Tibial artery (tissue), 4 donors: Measurements from ENCODE around the gene SCUBE1.
"Not testable (repeated sequence)": the region's sequence is repeated elsewhere in the genome, so short reads cannot be mapped to it uniquely, and the experiment has no call there.

Experiments used
- DNase-seq, 2 donors: peaks; one replicate each; pipeline ENCODE4 v3.0.0-alpha.2; 2019
- H3K27ac ChIP-seq, 2 donors: fragments of 200-600 bp; sonication (generic) in 1 of 2; 1 replicate in 1 of 2; 2 replicates in 1 of 2; pipeline ENCODE4 v1.5.1; 2018 to 2019; ENCODE audit warnings: mild to moderate bottlenecking in 1 of 2
- H3K27me3 ChIP-seq, 2 donors: fragments of 200-600 bp; sonication (generic) in 1 of 2; one replicate each; pipeline versions ENCODE4 v1.5.1 to v1.6.0; 2016 to 2019
- H3K36me3 ChIP-seq, 3 donors: fragments of 200-600 bp; sonication (generic) in 2 of 3; one replicate each; pipeline ENCODE4 v1.5.1; 2016 to 2019; ENCODE audit warnings: mild to moderate bottlenecking in 2 of 3
- H3K4me1 ChIP-seq, 4 donors: fragments of 200-600 bp; sonication (generic) in 2 of 4; 1 replicate in 3 of 4; 2 replicates in 1 of 4; pipeline ENCODE4 v1.5.1; 2016 to 2019
- H3K4me3 ChIP-seq, 2 donors: fragments of 200-600 bp; sonication (generic) in 1 of 2; 1 replicate in 1 of 2; 2 replicates in 1 of 2; pipeline ENCODE4 v1.5.1; 2018 to 2019; ENCODE audit warnings: mild to moderate bottlenecking in 2 of 2
- H3K9me3 ChIP-seq, 3 donors: fragments of 200-600 bp; sonication (generic) in 1 of 3; one replicate each; pipeline ENCODE4 v1.5.1; 2016 to 2019
- CTCF ChIP-seq, 2 experiments: fragments of 200-600 bp in 1 of 2; fragments of 450-650 bp in 1 of 2; IDR thresholded peaks; one replicate each; pipeline ENCODE4 v1.5.1; 2017 to 2019; ENCODE audit warnings: antibody characterized with exemption in 2 of 2, mild to moderate bottlenecking in 1 of 2, moderate library complexity in 1 of 2
- intact Hi-C: fragments of 100-400 bp; cut with DNase I; formaldehyde crosslinking; loops from one replicate; pipeline ENCODE4 v1.15.0; 2023; ENCODE audit warnings: low total_unique reads

The SCUBE1 gene

GRCh38 chr22:43287441-43287840 lies 55.7 kb downstream of the SCUBE1 start:
- Histone ChIP-seq H3K27me3 (peaks cover 0 to 18% of the 10 kb centered on the region in 2 donors), H3K9me3 (no peaks in the 10 kb centered on the region), H3K27ac (no peak overlapping the region), H3K4me1 (peaks cover 0 to 25% (median 21%) of the 10 kb centered on the region in 4 donors), H3K36me3 (no peaks in the 10 kb centered on the region), H3K4me3 (no peak overlapping the region)
- no peak for DNase-seq
- TF ChIP-seq CTCF (IDR thresholded peaks at IDR 0.05), result no peak
- intact Hi-C loops, result no loop called here

- Histone ChIP-seq H3K27me3 (peaks cover 0 to 18% of the 10 kb centered on the region in 2 donors), H3K9me3 (no peaks in the 10 kb centered on the region), H3K27ac (no peak overlapping the region), H3K4me1 (peaks cover 0 to 5% (median 0%) of the 10 kb centered on the region in 4 donors), H3K4me3 (no peak overlapping the region), H3K36me3 (no peaks in the 10 kb centered on the region)
- intact Hi-C loops, result no loop called here
- no peak for DNase-seq
- no peak for TF ChIP-seq CTCF (IDR thresholded peaks at IDR 0.05)
These were observed 61.8 kb downstream of the SCUBE1 start for GRCh38 chr22:43281394-43281793.

GRCh38 chr22:43280523-43280886 lies 62.7 kb downstream of the SCUBE1 start:
- H3K4me1 ChIP-seq, intact Hi-C loops, H3K27ac ChIP-seq, H3K9me3 ChIP-seq, H3K4me3 ChIP-seq, DNase-seq, H3K36me3 ChIP-seq: not testable (repeated sequence)
- H3K27me3 ChIP-seq, result peaks cover 0 to 15% of the 10 kb centered on the region in 2 donors

GRCh38 chr22:43279867-43280522 lies 63.2 kb downstream of the SCUBE1 start:
- H3K27ac ChIP-seq, result no peak overlapping the region
- peaks cover 0 to 14% of the 10 kb centered on the region in 2 donors for H3K27me3 ChIP-seq
- H3K36me3 ChIP-seq, result no peaks in the 10 kb centered on the region
- no peak for DNase-seq
- H3K9me3 ChIP-seq, result no peaks in the 10 kb centered on the region
- intact Hi-C loops, result loop anchor here (5.0 to 10.0 kb wide), 2 partner anchors 65 to 112 kb away; partner anchors contain the start of gene SCUBE1
- H3K4me3 ChIP-seq, result no peak overlapping the region
- no peaks in the 10 kb centered on the region for H3K4me1 ChIP-seq
- TF ChIP-seq CTCF (IDR thresholded peaks at IDR 0.05), result no peak

GRCh38 chr22:43277987-43278601 lies 65.1 kb downstream of the SCUBE1 start:
- no peak for TF ChIP-seq CTCF (IDR thresholded peaks at IDR 0.05)
- H3K4me1 ChIP-seq, result no peaks in the 10 kb centered on the region
- H3K27ac ChIP-seq, result no peak overlapping the region
- H3K36me3 ChIP-seq, result no peaks in the 10 kb centered on the region
- no peak overlapping the region for H3K4me3 ChIP-seq
- intact Hi-C loops, result loop anchor here (5.0 to 10.0 kb wide), 2 partner anchors 67 to 114 kb away; partner anchors contain the start of gene SCUBE1
- peaks cover 0 to 21% of the 10 kb centered on the region in 2 donors for H3K27me3 ChIP-seq
- no peaks in the 10 kb centered on the region for H3K9me3 ChIP-seq
- DNase-seq, result no peak

- intact Hi-C loops, result loop anchor here (5.0 to 10.0 kb wide), 2 partner anchors 68 to 115 kb away; partner anchors contain the start of gene SCUBE1
These were observed 66.1 kb downstream of the SCUBE1 start for GRCh38 chr22:43277091-43277490.

More at GRCh38 chr22:43277091-43277490, 66.1 kb downstream of the SCUBE1 start:
- H3K27me3 ChIP-seq, result peaks cover 0 to 27% of the 10 kb centered on the region in 2 donors
- TF ChIP-seq CTCF (IDR thresholded peaks at IDR 0.05), result no peak
- H3K36me3 ChIP-seq, result no peaks in the 10 kb centered on the region
- no peak for DNase-seq
- no peak overlapping the region for H3K27ac ChIP-seq
- no peak overlapping the region for H3K4me3 ChIP-seq
- no peaks in the 10 kb centered on the region for H3K4me1 ChIP-seq
- H3K9me3 ChIP-seq, result no peaks in the 10 kb centered on the region
